ENCODE data around the gene TMEM9. TPM values are rescaled to one million over a fixed set of nuclear protein-coding genes. Genes with fewer than 3 reads are reported as not detected.

TMEM9 gene
- total RNA-seq, 2 donors from 2014 or later: 15.6 to 21.5 TPM

DNA sequence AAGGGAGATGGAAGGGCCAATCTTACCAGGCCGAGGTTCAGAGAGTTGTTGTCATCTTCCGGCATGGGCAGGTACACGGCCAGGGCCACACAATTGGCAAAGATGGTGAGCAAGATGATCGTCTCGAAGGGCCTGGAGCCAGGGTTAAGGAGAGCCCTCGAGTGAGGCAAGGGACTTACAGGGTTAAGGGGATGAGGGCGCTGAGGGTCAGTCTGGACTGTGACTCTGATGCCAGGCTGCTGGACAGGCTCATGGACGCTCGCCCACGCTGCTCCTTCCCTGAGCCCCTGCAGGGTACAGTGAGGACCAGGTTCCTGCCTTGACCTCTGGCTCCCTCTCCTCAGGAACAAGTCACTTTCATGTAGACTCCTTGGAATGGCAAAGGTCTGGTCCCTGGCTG is 44.1 kb downstream of the TMEM9 start:
- H3K27me3 Mint-ChIP-seq: peaks cover 0 to 4% of the 10 kb centered on the region in 2 donors
- H3K36me3 Mint-ChIP-seq: no peaks in the 10 kb centered on the region
- no peaks in the 10 kb centered on the region for H3K9me3 Mint-ChIP-seq
- H3K27ac Mint-ChIP-seq: no peak overlapping the region
- no peak for ATAC-seq
- peaks cover 0 to 4% of the 10 kb centered on the region in 2 donors for H3K4me1 Mint-ChIP-seq (ENCODE audit: low read depth in 2 of 2)
- no peak overlapping the region for H3K4me3 Mint-ChIP-seq
- no peak for DNase-seq (ENCODE audit: low spot score)

GRCh38 chr1:201109651-201110050 is 44.6 kb downstream of the TMEM9 start:
- DNase-seq (ENCODE audit: low spot score) (no peak), ATAC-seq (no peak)
- no peak overlapping the region for H3K27ac Mint-ChIP-seq
- H3K9me3 Mint-ChIP-seq: no peaks in the 10 kb centered on the region
- H3K4me3 Mint-ChIP-seq: no peak overlapping the region
- peaks cover 0 to 4% of the 10 kb centered on the region in 2 donors for H3K27me3 Mint-ChIP-seq
- no peaks in the 10 kb centered on the region for H3K36me3 Mint-ChIP-seq
- H3K4me1 Mint-ChIP-seq (ENCODE audit: low read depth in 2 of 2): peaks cover 0 to 4% of the 10 kb centered on the region in 2 donors

DNA sequence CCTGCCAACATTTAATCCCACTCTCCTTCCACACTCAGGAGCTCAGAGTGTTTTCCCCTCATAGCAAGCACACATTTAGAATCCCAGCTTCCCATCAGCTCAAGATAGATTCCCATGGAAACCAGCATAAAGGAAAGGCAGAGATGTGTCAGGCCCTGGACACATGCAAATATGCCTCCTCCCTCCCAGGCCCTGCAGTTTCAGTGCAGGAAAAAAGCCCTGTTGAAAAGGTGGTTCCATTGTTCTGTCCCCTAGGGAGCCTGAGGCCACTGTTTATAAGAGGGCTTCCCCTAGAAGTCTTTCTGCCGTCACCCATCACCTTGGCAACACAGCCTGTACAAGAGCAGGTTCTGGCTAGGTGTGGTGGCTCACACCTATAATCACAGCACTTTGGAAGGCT is 45.7 kb downstream of the TMEM9 start:
- DNase-seq (ENCODE audit: low spot score): no peak
- ATAC-seq: no peak
- H3K36me3 Mint-ChIP-seq: no peaks in the 10 kb centered on the region
- H3K4me1 Mint-ChIP-seq (ENCODE audit: low read depth in 2 of 2): no peaks in the 10 kb centered on the region
- peaks cover 0 to 4% of the 10 kb centered on the region in 2 donors for H3K27me3 Mint-ChIP-seq
- no peak overlapping the region for H3K27ac Mint-ChIP-seq
- no peaks in the 10 kb centered on the region for H3K9me3 Mint-ChIP-seq
- H3K4me3 Mint-ChIP-seq: no peak overlapping the region

DNA sequence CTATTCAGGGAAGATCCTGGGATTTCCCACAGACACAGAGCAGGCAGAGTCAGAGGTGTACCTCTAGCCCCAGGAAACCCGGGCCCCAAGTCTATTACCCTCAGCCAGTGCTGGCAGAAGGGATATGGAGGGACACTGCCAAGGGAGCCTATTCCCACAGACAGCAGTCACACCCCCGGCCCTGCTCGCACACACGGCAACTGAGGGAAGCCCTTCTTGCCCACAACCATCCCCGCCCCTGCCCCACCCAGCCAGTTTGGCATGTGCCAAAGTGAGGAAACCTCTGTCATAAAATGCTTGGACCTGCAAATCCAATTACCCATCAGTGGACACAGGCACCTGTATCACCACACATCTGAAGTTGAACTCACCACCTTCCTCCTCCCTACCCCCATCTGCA is 48.6 kb downstream of the TMEM9 start:
- no peak overlapping the region for H3K4me3 Mint-ChIP-seq
- H3K27me3 Mint-ChIP-seq: peaks cover 0 to 3% of the 10 kb centered on the region in 2 donors
- no peaks in the 10 kb centered on the region for H3K36me3 Mint-ChIP-seq
- H3K27ac Mint-ChIP-seq: no peak overlapping the region
- ATAC-seq: no peak
- DNase-seq (ENCODE audit: low spot score): no peak
- H3K9me3 Mint-ChIP-seq: no peaks in the 10 kb centered on the region
- no peaks in the 10 kb centered on the region for H3K4me1 Mint-ChIP-seq (ENCODE audit: low read depth in 2 of 2)

GRCh38 chr1:201104141-201104540 is 50.1 kb downstream of the TMEM9 start:
- Mint-ChIP-seq H3K4me3 (no peak overlapping the region), H3K27ac (no peak overlapping the region), H3K4me1 (ENCODE audit: low read depth in 2 of 2) (no peaks in the 10 kb centered on the region), H3K27me3 (peaks cover 0 to 5% of the 10 kb centered on the region in 2 donors), H3K9me3 (no peaks in the 10 kb centered on the region), H3K36me3 (no peaks in the 10 kb centered on the region)
- ATAC-seq (no peak), DNase-seq (ENCODE audit: low spot score) (no peak)

GRCh38 chr1:201103666-201104065 is 50.6 kb downstream of the TMEM9 start:
- peaks cover 0 to 5% of the 10 kb centered on the region in 2 donors for H3K27me3 Mint-ChIP-seq
- H3K4me3 Mint-ChIP-seq: no peak overlapping the region
- no peak for ATAC-seq
- DNase-seq (ENCODE audit: low spot score): no peak
- H3K36me3 Mint-ChIP-seq: no peaks in the 10 kb centered on the region
- no peaks in the 10 kb centered on the region for H3K4me1 Mint-ChIP-seq (ENCODE audit: low read depth in 2 of 2)
- no peak overlapping the region for H3K27ac Mint-ChIP-seq
- no peaks in the 10 kb centered on the region for H3K9me3 Mint-ChIP-seq

DNA sequence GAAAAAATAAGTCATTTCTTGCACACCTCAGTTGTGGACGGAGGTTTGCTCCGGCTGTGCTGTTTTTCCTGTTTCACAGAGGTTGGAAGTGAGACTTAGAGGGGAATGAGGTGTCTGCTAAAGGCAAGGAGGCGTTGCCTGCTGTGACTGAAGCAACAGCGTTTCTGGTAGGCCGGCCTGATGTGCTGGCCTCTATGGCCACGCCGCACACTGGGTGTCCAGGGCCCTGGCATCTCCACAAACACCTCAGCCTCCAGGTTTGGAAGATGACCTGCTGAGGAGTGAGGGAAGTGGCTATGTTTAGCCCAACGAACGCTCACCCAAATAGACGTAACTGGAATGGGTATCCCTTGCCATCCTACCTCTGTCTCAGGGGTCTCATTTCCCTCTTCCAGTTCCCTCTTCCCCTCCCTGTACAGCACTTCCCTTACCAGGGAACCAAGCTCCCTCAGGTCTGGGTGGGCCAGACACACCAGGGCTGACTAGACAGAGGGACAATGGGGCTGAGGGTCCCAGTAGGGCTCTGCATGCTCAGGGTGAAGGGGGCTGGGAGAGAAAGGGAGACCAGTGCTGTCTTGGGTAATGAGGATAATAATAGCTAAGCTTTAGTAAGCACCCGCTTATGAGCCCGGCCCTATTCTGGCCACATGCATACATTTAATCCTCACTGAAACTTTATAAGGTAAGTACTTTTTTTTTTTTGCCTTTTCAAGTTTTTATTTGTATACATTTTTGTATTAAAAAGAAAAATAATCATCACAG is 53.9 kb downstream of the TMEM9 start:
- H3K4me1 Mint-ChIP-seq (ENCODE audit: low read depth in 2 of 2): no peaks in the 10 kb centered on the region
- peaks cover 0 to 14% of the 10 kb centered on the region in 2 donors for H3K27me3 Mint-ChIP-seq
- H3K4me3 Mint-ChIP-seq: no peak overlapping the region
- no peaks in the 10 kb centered on the region for H3K36me3 Mint-ChIP-seq
- H3K9me3 Mint-ChIP-seq: no peaks in the 10 kb centered on the region
- H3K27ac Mint-ChIP-seq: no peak overlapping the region
- ATAC-seq (no peak), DNase-seq (ENCODE audit: low spot score) (no peak)

- DNase-seq (ENCODE audit: low spot score): no peak
- Mint-ChIP-seq H3K27me3 (peaks cover 0 to 14% of the 10 kb centered on the region in 2 donors), H3K4me3 (no peak overlapping the region), H3K9me3 (no peaks in the 10 kb centered on the region), H3K4me1 (ENCODE audit: low read depth in 2 of 2) (no peaks in the 10 kb centered on the region), H3K36me3 (no peaks in the 10 kb centered on the region), H3K27ac (no peak overlapping the region)
- ATAC-seq: peak in 1 of 2 donors; percentile 18
Observed at GRCh38 chr1:201098992-201099677, 55.1 kb downstream of the TMEM9 start.

GRCh38 chr1:201096977-201097856 is 57.1 kb downstream of the TMEM9 start:
- H3K27ac Mint-ChIP-seq: no peak overlapping the region
- DNase-seq (ENCODE audit: low spot score) (no peak), ATAC-seq (peak in 1 of 2 donors; percentile 22)
- H3K9me3 Mint-ChIP-seq: no peaks in the 10 kb centered on the region
- peaks cover 6 to 13% of the 10 kb centered on the region in 2 donors for H3K27me3 Mint-ChIP-seq
- no peaks in the 10 kb centered on the region for H3K4me1 Mint-ChIP-seq (ENCODE audit: low read depth in 2 of 2)
- H3K4me3 Mint-ChIP-seq: no peak overlapping the region
- H3K36me3 Mint-ChIP-seq: no peaks in the 10 kb centered on the region

DNA sequence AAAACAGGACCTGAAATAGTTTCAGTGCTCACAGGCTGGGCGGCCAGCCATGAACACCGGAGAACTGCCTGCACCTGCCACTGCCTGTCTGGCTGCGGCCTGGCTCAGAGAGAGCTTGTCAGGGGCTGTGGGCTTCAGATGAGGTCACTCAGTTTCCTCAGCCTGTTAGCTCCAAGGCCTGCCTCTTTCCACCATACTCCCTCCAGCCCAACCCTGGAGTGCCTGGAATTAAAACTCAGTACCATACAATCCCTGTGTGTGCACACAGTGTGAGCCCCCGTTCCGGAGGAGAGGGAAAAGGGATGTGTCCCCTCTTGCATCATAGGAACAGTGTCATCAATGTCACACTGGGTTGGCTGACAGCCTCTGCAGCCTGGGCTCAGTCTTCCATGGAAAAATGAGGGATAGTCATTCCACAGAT is 58.2 kb downstream of the TMEM9 start:
- Mint-ChIP-seq H3K4me3 (no peak overlapping the region), H3K4me1 (ENCODE audit: low read depth in 2 of 2) (no peaks in the 10 kb centered on the region), H3K27ac (no peak overlapping the region), H3K9me3 (no peaks in the 10 kb centered on the region), H3K27me3 (peaks cover 8 to 13% of the 10 kb centered on the region in 2 donors), H3K36me3 (no peaks in the 10 kb centered on the region)
- no peak for DNase-seq (ENCODE audit: low spot score)
- ATAC-seq: no peak

- Mint-ChIP-seq H3K27me3 (peaks cover 8 to 13% of the 10 kb centered on the region in 2 donors), H3K36me3 (no peaks in the 10 kb centered on the region), H3K4me3 (no peak overlapping the region), H3K9me3 (no peaks in the 10 kb centered on the region), H3K27ac (no peak overlapping the region), H3K4me1 (ENCODE audit: low read depth in 2 of 2) (no peaks in the 10 kb centered on the region)
- DNase-seq (ENCODE audit: low spot score): no peak
- ATAC-seq: no peak
Observed at GRCh38 chr1:201095581-201095980, 58.7 kb downstream of the TMEM9 start.

DNA sequence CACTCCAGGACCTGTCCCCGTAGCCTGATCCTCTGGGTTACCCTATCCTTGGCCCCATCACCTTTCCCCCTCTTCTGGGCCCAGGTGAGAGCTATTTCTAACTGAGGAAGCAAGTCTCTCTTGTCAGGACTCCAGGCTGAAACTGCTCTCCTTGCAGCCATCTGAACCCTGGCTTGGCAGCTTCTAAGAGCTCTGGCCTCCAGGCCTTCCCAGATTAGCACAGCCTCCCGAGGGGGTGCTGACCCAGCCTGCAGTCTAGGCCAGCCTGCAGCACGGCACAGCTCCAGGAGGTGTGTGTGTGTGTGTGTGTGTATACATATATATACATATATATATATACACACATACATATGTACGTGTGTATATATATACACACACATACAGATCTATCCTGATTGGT is 59.4 kb downstream of the TMEM9 start:
- peaks cover 8 to 13% of the 10 kb centered on the region in 2 donors for H3K27me3 Mint-ChIP-seq
- no peaks in the 10 kb centered on the region for H3K9me3 Mint-ChIP-seq
- ATAC-seq: peak in 1 of 2 donors; percentile 48
- DNase-seq (ENCODE audit: low spot score): no peak
- H3K36me3 Mint-ChIP-seq: no peaks in the 10 kb centered on the region
- H3K27ac Mint-ChIP-seq: no peak overlapping the region
- H3K4me1 Mint-ChIP-seq (ENCODE audit: low read depth in 2 of 2): no peaks in the 10 kb centered on the region
- no peak overlapping the region for H3K4me3 Mint-ChIP-seq

DNA sequence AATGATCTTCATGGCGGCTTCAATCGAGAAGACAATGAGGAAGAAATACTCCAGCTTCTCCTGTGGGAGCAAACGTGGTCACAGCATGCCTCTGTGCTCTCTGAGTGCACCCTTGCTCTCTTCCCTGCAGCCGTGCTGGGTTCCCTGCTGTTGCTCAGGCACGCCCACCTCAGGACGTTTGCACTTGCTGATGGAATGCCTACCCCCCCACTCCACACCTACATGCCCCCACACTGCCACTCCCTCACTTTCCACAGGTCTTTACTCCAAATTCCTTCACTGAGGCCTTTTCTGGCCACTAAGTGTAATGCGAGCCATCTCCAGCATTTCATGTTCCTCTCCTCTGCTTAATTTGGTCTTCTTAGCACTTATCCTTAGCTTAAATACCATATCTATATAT is 60.3 kb downstream of the TMEM9 start:
- ATAC-seq (no peak), DNase-seq (ENCODE audit: low spot score) (no peak)
- H3K36me3 Mint-ChIP-seq: no peaks in the 10 kb centered on the region
- no peak overlapping the region for H3K27ac Mint-ChIP-seq
- no peak overlapping the region for H3K4me3 Mint-ChIP-seq
- H3K9me3 Mint-ChIP-seq: no peaks in the 10 kb centered on the region
- H3K4me1 Mint-ChIP-seq (ENCODE audit: low read depth in 2 of 2): no peaks in the 10 kb centered on the region
- peaks cover 8 to 11% of the 10 kb centered on the region in 2 donors for H3K27me3 Mint-ChIP-seq

DNA sequence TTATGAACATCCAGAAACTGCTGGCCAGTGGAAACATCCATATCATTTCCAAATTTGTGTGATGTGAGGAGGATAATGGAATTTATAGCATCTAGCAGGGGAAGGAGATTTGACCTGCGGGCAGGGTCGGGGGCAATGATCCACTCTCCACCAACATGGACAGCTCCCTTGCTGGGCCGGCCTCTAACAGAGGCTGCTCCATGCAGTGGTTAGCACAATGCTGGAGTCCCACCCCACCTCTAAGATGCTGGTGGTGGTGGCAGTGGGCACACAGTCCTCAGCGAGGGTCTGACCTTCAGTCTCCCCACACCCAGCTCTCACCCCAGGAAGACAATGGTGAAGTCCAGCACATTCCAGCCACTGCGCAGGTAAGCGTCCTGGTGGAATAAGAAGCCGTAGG is 60.7 kb downstream of the TMEM9 start:
- Mint-ChIP-seq H3K27ac (no peak overlapping the region), H3K27me3 (peaks cover 8 to 11% of the 10 kb centered on the region in 2 donors), H3K9me3 (no peaks in the 10 kb centered on the region), H3K36me3 (no peaks in the 10 kb centered on the region), H3K4me3 (no peak overlapping the region), H3K4me1 (ENCODE audit: low read depth in 2 of 2) (no peaks in the 10 kb centered on the region)
- DNase-seq (ENCODE audit: low spot score) (no peak), ATAC-seq (no peak)

All from natural killer cell treated with Interleukin-12 subunit alpha and Interleukin-12 subunit beta and Interleukin-15 and Interleukin-18, amount 100 ng/mL, for 72 hours (primary cell).